Measurements from ENCODE around the gene COPG2. TPM values are rescaled to one million over a fixed set of nuclear protein-coding genes. Genes with fewer than 3 reads are reported as not detected.
A peak's percentile ranks its signal among the peaks of the same experiment; 100 is the strongest.
"Not testable (repeated sequence)": the region's sequence is repeated elsewhere in the genome, so short reads cannot be mapped to it uniquely, and the experiment has no call there.

The COPG2 gene
- total RNA-seq, 1 experiment from 2014 or later: 13.9 TPM

DNA sequence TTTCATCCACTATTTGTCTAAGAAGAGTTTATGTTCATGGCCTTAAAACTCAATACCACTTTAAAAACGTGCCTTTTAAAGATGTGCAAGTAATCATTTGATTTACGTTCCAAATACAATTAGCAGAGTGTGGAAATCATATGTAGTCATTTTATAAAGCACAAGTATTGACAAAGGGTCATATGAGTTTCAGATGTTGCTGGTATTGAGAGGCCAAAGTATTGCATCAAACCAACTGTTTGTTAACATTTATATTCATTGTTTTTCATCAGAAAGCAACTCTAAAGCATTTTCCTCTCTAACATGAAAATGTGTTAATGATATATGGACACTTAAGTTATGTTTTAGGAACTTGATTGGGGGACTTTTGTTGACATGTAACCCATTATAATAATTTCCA is 29.3 kb upstream of the COPG2 start:
- H3K27ac Mint-ChIP-seq (ENCODE audit: unreplicated experiment): no peak overlapping the region
- no peaks in the 10 kb centered on the region for H3K4me1 ChIP-seq
- DNase-seq: no peak
- no peak overlapping the region for H3K4me3 Mint-ChIP-seq (ENCODE audit: unreplicated experiment)
- TF ChIP-seq, protein P1, sequence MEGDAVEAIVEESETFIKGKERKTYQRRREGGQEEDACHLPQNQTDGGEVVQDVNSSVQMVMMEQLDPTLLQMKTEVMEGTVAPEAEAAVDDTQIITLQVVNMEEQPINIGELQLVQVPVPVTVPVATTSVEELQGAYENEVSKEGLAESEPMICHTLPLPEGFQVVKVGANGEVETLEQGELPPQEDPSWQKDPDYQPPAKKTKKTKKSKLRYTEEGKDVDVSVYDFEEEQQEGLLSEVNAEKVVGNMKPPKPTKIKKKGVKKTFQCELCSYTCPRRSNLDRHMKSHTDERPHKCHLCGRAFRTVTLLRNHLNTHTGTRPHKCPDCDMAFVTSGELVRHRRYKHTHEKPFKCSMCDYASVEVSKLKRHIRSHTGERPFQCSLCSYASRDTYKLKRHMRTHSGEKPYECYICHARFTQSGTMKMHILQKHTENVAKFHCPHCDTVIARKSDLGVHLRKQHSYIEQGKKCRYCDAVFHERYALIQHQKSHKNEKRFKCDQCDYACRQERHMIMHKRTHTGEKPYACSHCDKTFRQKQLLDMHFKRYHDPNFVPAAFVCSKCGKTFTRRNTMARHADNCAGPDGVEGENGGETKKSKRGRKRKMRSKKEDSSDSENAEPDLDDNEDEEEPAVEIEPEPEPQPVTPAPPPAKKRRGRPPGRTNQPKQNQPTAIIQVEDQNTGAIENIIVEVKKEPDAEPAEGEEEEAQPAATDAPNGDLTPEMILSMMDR (IDR thresholded peaks at IDR 0.05; ENCODE audit: insufficient read depth in 1 of 2, low read depth in 1 of 2, low read length in 1 of 2, severe bottlenecking in 1 of 2, unreplicated experiment in 1 of 2): no peak
- no peak overlapping the region for H3K4me3 ChIP-seq (ENCODE audit: low read depth, low read length)
- H3K27me3 Mint-ChIP-seq (ENCODE audit: insufficient read depth, unreplicated experiment): no peaks in the 10 kb centered on the region
- H3K9me3 ChIP-seq: no peaks in the 10 kb centered on the region; the same call in 1 of the 2 replicates
- no peaks in the 10 kb centered on the region for H3K9me3 Mint-ChIP-seq (ENCODE audit: unreplicated experiment)
- BruUV-seq (replicated peaks): no TSS peak
- H3K36me3 ChIP-seq (ENCODE audit: control insufficient read depth, insufficient read depth, low read length): no peaks in the 10 kb centered on the region
- ChIA-PET CTCF (no interaction called here), POLR2A (no interaction called here)
- no peaks in the 10 kb centered on the region for H3K4me1 Mint-ChIP-seq (ENCODE audit: low read depth, unreplicated experiment)
- intact Hi-C loops (cut with micrococcal nuclease; ENCODE audit: unreplicated experiment): no loop called here
- H3K27me3 ChIP-seq (replicated peaks; ENCODE audit: control insufficient read depth, insufficient read depth, low read length): no peaks in the 10 kb centered on the region
- no peaks in the 10 kb centered on the region for H3K36me3 Mint-ChIP-seq (ENCODE audit: insufficient read depth, unreplicated experiment)

DNA sequence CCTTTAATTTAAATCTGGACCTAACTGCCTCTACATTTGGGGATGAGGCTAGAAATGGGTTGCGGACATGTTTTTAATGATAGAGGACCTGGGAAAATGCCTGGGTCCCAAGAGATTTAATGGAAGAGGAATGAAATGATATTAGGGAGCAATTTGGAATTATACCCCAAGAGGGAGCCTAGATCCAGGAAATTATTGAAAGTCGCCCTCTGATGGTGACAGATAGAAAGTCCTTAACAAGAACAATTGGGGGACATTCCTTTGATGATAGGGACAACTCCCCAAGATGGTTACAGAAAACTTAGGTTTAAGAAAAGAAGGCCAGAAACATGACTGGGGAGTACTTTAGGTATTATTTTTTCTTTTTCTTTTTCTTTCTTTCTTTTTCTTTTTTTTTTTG is 27.3 kb upstream of the COPG2 start:
- Histone ChIP-seq H3K4me1 (no peaks in the 10 kb centered on the region), H3K36me3 (ENCODE audit: control insufficient read depth, insufficient read depth, low read length) (no peaks in the 10 kb centered on the region), H3K9me3 (peaks cover 3% of the 10 kb centered on the region), H3K4me3 (ENCODE audit: low read depth, low read length) (no peak overlapping the region), H3K27me3 (replicated peaks; ENCODE audit: control insufficient read depth, insufficient read depth, low read length) (no peaks in the 10 kb centered on the region)
- intact Hi-C loops (cut with micrococcal nuclease; ENCODE audit: unreplicated experiment): no loop called here
- no TSS peak for BruUV-seq (replicated peaks)
- POLR2A ChIA-PET: no interaction called here
- CTCF ChIA-PET: no interaction called here
- H3K9me3 Mint-ChIP-seq (ENCODE audit: unreplicated experiment): peaks cover 8% of the 10 kb centered on the region
- no peaks in the 10 kb centered on the region for H3K4me1 Mint-ChIP-seq (ENCODE audit: low read depth, unreplicated experiment)
- peak in 1 of 2 experiments; percentile 20 for DNase-seq
- TF ChIP-seq, protein P1 (IDR thresholded peaks at IDR 0.05; ENCODE audit: insufficient read depth in 1 of 2, low read depth in 1 of 2, low read length in 1 of 2, severe bottlenecking in 1 of 2, unreplicated experiment in 1 of 2): peak; percentile 49 to 72
- no peak overlapping the region for H3K4me3 Mint-ChIP-seq (ENCODE audit: unreplicated experiment)
- no peak overlapping the region for H3K27ac Mint-ChIP-seq (ENCODE audit: unreplicated experiment)
- H3K27me3 Mint-ChIP-seq (ENCODE audit: insufficient read depth, unreplicated experiment): no peaks in the 10 kb centered on the region
- no peaks in the 10 kb centered on the region for H3K36me3 Mint-ChIP-seq (ENCODE audit: insufficient read depth, unreplicated experiment)

DNA sequence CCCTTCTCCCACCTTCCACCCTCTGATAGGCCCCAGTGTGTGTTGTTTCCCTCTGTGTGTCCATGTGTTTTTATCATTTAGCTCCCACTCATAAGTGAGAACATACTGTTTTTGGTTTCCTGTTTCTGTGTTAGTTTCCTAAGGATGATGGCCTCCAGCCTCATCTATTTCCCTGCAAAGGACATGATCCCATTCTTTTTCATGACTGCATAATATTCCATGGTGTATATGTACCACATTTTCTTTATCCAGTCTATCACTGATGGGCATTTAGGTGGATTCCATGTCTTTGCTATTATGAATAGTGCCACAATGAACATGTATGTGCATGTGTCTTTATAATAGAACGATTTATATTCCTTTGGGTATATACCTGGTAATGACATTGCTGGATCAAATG is 23.8 kb upstream of the COPG2 start:
- CTCF ChIA-PET; intact Hi-C loops (cut with micrococcal nuclease; ENCODE audit: unreplicated experiment); H3K27me3 ChIP-seq (replicated peaks; ENCODE audit: control insufficient read depth, insufficient read depth, low read length); H3K27me3 Mint-ChIP-seq (ENCODE audit: insufficient read depth, unreplicated experiment); H3K4me1 Mint-ChIP-seq (ENCODE audit: low read depth, unreplicated experiment); H3K36me3 Mint-ChIP-seq (ENCODE audit: insufficient read depth, unreplicated experiment); POLR2A ChIA-PET; DNase-seq; H3K27ac Mint-ChIP-seq (ENCODE audit: unreplicated experiment); H3K9me3 Mint-ChIP-seq (ENCODE audit: unreplicated experiment); H3K36me3 ChIP-seq (ENCODE audit: control insufficient read depth, insufficient read depth, low read length); H3K4me3 ChIP-seq (ENCODE audit: low read depth, low read length); H3K4me3 Mint-ChIP-seq (ENCODE audit: unreplicated experiment); BruUV-seq (replicated peaks); H3K4me1 ChIP-seq; H3K9me3 ChIP-seq: not testable (repeated sequence)

GRCh38 chr7:130689683-130690082 is 21.1 kb upstream of the COPG2 start:
- TF ChIP-seq, protein P1 (IDR thresholded peaks at IDR 0.05; ENCODE audit: insufficient read depth in 1 of 2, low read depth in 1 of 2, low read length in 1 of 2, severe bottlenecking in 1 of 2, unreplicated experiment in 1 of 2): no peak
- no peak for DNase-seq
- Histone ChIP-seq H3K36me3 (ENCODE audit: control insufficient read depth, insufficient read depth, low read length) (no peaks in the 10 kb centered on the region), H3K27me3 (replicated peaks; ENCODE audit: control insufficient read depth, insufficient read depth, low read length) (no peaks in the 10 kb centered on the region), H3K4me3 (ENCODE audit: low read depth, low read length) (no peak overlapping the region), H3K4me1 (no peaks in the 10 kb centered on the region), H3K9me3 (peaks cover 3% of the 10 kb centered on the region; the same call in 1 of the 2 replicates)
- no TSS peak for BruUV-seq (replicated peaks)
- no peaks in the 10 kb centered on the region for H3K36me3 Mint-ChIP-seq (ENCODE audit: insufficient read depth, unreplicated experiment)
- peaks cover 3% of the 10 kb centered on the region for H3K27me3 Mint-ChIP-seq (ENCODE audit: insufficient read depth, unreplicated experiment)
- no peak overlapping the region for H3K27ac Mint-ChIP-seq (ENCODE audit: unreplicated experiment)
- no peak overlapping the region for H3K4me3 Mint-ChIP-seq (ENCODE audit: unreplicated experiment)
- POLR2A ChIA-PET: no interaction called here
- CTCF ChIA-PET: no interaction called here
- H3K4me1 Mint-ChIP-seq (ENCODE audit: low read depth, unreplicated experiment): no peaks in the 10 kb centered on the region
- H3K9me3 Mint-ChIP-seq (ENCODE audit: unreplicated experiment): peaks cover 8% of the 10 kb centered on the region
- intact Hi-C loops (cut with micrococcal nuclease; ENCODE audit: unreplicated experiment): no loop called here

Measured in Caco-2 (cell line).